HG02970 (cell line): ENCODE data around the gene STUB1.
A peak's percentile ranks its signal among the peaks of the same experiment; 100 is the strongest.

Experiments
- ATAC-seq: cut with Tn5 transposase; IDR thresholded peaks from one replicate; pipeline ENCODE4 v1.9.1; 2021; ENCODE audit warnings: mild to moderate bottlenecking, moderate library complexity, moderate number of reproducible peaks; ENCODE audit not compliant: unreplicated experiment, low FRiP score

Gene STUB1

GRCh38 chr16:643050-643368, 37.2 kb upstream of the STUB1 start:
- no peak for ATAC-seq

GRCh38 chr16:644556-644955, 35.7 kb upstream of the STUB1 start:
- ATAC-seq, result no peak

- no peak for ATAC-seq
Measured at GRCh38 chr16:645852-646678, 34.1 kb upstream of the STUB1 start.

- no peak for ATAC-seq
Measured at GRCh38 chr16:646679-647172, 33.5 kb upstream of the STUB1 start.

- no peak for ATAC-seq
Measured at GRCh38 chr16:647173-647902, 32.9 kb upstream of the STUB1 start.

- ATAC-seq, result no peak
Measured at GRCh38 chr16:648071-648780, 32.0 kb upstream of the STUB1 start.

GRCh38 chr16:648781-649589, 31.2 kb upstream of the STUB1 start, which contains the start of gene WDR90:
TSS of gene WDR90 (plus strand) at chr16:649365. CDS start at chr16:649417, 52 bp downstream.
- ATAC-seq, result peak; percentile 73

GRCh38 chr16:649631-650030, 30.6 kb upstream of the STUB1 start:
- peak; percentile 6 for ATAC-seq

- no peak for ATAC-seq
Measured at GRCh38 chr16:651844-652243, 28.4 kb upstream of the STUB1 start.

GRCh38 chr16:652454-653305, 27.5 kb upstream of the STUB1 start:
- ATAC-seq, result no peak

- ATAC-seq, result no peak
Measured at GRCh38 chr16:654034-654433, 26.2 kb upstream of the STUB1 start.

- no peak for ATAC-seq
Measured at GRCh38 chr16:657487-657886, 22.7 kb upstream of the STUB1 start.

GRCh38 chr16:658679-659571, 21.3 kb upstream of the STUB1 start:
- no peak for ATAC-seq

- no peak for ATAC-seq
Measured at GRCh38 chr16:659618-660017, 20.6 kb upstream of the STUB1 start.

GRCh38 chr16:660132-660458, 20.1 kb upstream of the STUB1 start:
- no peak for ATAC-seq

GRCh38 chr16:660459-661183, 19.6 kb upstream of the STUB1 start:
- peak; percentile 55 for ATAC-seq

GRCh38 chr16:661184-661821, 18.9 kb upstream of the STUB1 start:
- peak; percentile 9 for ATAC-seq
